SK-N-SH treated with all-trans-retinoic acid at 6 μM for 48 hours (cell line): ENCODE data around the gene SEL1L3.

Experiments
- ATAC-seq: fragments of 200-7000 bp; cut with Tn5 transposase; 3 replicates; pipeline ENCODE4 v1.9.1; 2020; ENCODE audit warnings: mild to moderate bottlenecking, moderate library complexity
- ARNTL ChIP-seq: fragments of 450-650 bp; formaldehyde crosslinking; IDR thresholded peaks from 2 replicates; pipeline ENCODE4 v1.5.0; 2020; ENCODE audit warnings: low read depth, mild to moderate bottlenecking, moderate library complexity, borderline replicate concordance
- BACH2 ChIP-seq: fragments of 250-450 bp; sonication (Bioruptor Pico); IDR thresholded peaks from 2 replicates; pipeline ENCODE4 v1.9.0; 2021; ENCODE audit warnings: mild to moderate bottlenecking, borderline replicate concordance
- CREB5 ChIP-seq: fragments of 250-450 bp; sonication (Bioruptor Pico); IDR thresholded peaks from 2 replicates; pipeline ENCODE4 v1.5.1; 2020; ENCODE audit warnings: low read depth, mild to moderate bottlenecking, moderate library complexity
- CSDC2 ChIP-seq: fragments of 250-450 bp; sonication (Bioruptor Pico); IDR thresholded peaks from 2 replicates; pipeline ENCODE4 v1.5.0; 2020; ENCODE audit warnings: mild to moderate bottlenecking, moderate library complexity
- ESRRG ChIP-seq: fragments of 250-450 bp; sonication (Bioruptor Pico); IDR thresholded peaks from 2 replicates; pipeline ENCODE4 v1.6.1; 2021; ENCODE audit warnings: mild to moderate bottlenecking
- GLIS3 ChIP-seq: fragments of 250-450 bp; sonication (Bioruptor Pico); IDR thresholded peaks from 2 replicates; pipeline ENCODE4 v1.5.0; 2020; ENCODE audit warnings: mild to moderate bottlenecking, moderate library complexity
- ISL1 ChIP-seq: fragments of 250-450 bp; sonication (Bioruptor Pico); IDR thresholded peaks from 2 replicates; pipeline ENCODE4 v2.1.2; 2022; ENCODE audit warnings: mild to moderate bottlenecking, moderate library complexity
- OSR1 ChIP-seq: fragments of 250-450 bp; sonication (Bioruptor Pico); IDR thresholded peaks from 2 replicates; pipeline ENCODE4 v1.8.0; 2022; ENCODE audit warnings: moderate library complexity, mild to moderate bottlenecking, inconsistent platforms
- PATZ1 ChIP-seq: fragments of 250-450 bp; sonication (Bioruptor Pico); IDR thresholded peaks from 2 replicates; pipeline ENCODE4 v1.8.0; 2020; ENCODE audit warnings: mild to moderate bottlenecking, moderate library complexity, borderline replicate concordance
- PPARA ChIP-seq: fragments of 250-450 bp; sonication (Bioruptor Pico); IDR thresholded peaks from 2 replicates; pipeline ENCODE4 v1.5.0; 2020; ENCODE audit warnings: mild to moderate bottlenecking, borderline replicate concordance
- SNAI2 ChIP-seq: fragments of 250-450 bp; sonication (Bioruptor Pico); IDR thresholded peaks from 2 replicates; pipeline ENCODE4 v1.5.0; 2020; ENCODE audit warnings: mild to moderate bottlenecking, moderate library complexity
- TCF4 ChIP-seq: fragments of 250-450 bp; sonication (Bioruptor Pico); IDR thresholded peaks from 2 replicates; pipeline ENCODE4 v1.8.0; 2021; ENCODE audit warnings: mild to moderate bottlenecking, moderate library complexity, borderline replicate concordance
- TOX ChIP-seq: fragments of 250-450 bp; sonication (Bioruptor Pico); IDR thresholded peaks from 2 replicates; pipeline ENCODE4 v1.8.0; 2021; ENCODE audit warnings: mild to moderate bottlenecking, moderate library complexity, borderline replicate concordance
- TSHZ2 ChIP-seq: fragments of 250-450 bp; sonication (Bioruptor Pico); IDR thresholded peaks from 2 replicates; pipeline ENCODE4 v1.5.0; 2020; ENCODE audit warnings: mild to moderate bottlenecking, moderate library complexity
- ZC3H10 ChIP-seq: fragments of 250-450 bp; sonication (Bioruptor Pico); IDR thresholded peaks from 2 replicates; pipeline ENCODE4 v1.5.1; 2021; ENCODE audit warnings: mild to moderate bottlenecking, moderate library complexity
- ZFP3 ChIP-seq: fragments of 250-450 bp; sonication (Bioruptor Pico); IDR thresholded peaks from 2 replicates; pipeline ENCODE4 v1.5.0; 2020; ENCODE audit warnings: mild to moderate bottlenecking, moderate library complexity
- ZFP30 ChIP-seq: fragments of 450-650 bp; formaldehyde crosslinking; IDR thresholded peaks from 2 replicates; pipeline ENCODE4 v1.5.0; 2022; ENCODE audit warnings: mild to moderate bottlenecking, moderate library complexity
- ZNF565 ChIP-seq: fragments of 450-650 bp; formaldehyde crosslinking; conservative IDR thresholded peaks from 2 replicates; pipeline ENCODE4 v1.5.0; 2020; ENCODE audit warnings: low read depth, mild to moderate bottlenecking, moderate library complexity
- ZNF70 ChIP-seq: fragments of 450-650 bp; formaldehyde crosslinking; IDR thresholded peaks from 2 replicates; pipeline ENCODE4 v1.5.0; 2020; ENCODE audit warnings: mild to moderate bottlenecking, moderate library complexity
- ZNF8 ChIP-seq: fragments of 450-650 bp; formaldehyde crosslinking; IDR thresholded peaks from 2 replicates; pipeline ENCODE4 v1.5.0; 2020; ENCODE audit warnings: mild to moderate bottlenecking, moderate library complexity
- TF ChIP-seq, protein P1 (sequence below): fragments of 250-450 bp; sonication (Bioruptor Pico); IDR thresholded peaks from 2 replicates; pipeline ENCODE4 v1.5.1; 2021; ENCODE audit warnings: mild to moderate bottlenecking, moderate library complexity
- TF ChIP-seq, protein P2 (sequence below): fragments of 250-450 bp; sonication (Bioruptor Pico); IDR thresholded peaks from 2 replicates; pipeline ENCODE4 v1.8.0; 2021; ENCODE audit warnings: low read depth, mild to moderate bottlenecking, moderate library complexity, borderline replicate concordance

SEL1L3 gene

DNA sequence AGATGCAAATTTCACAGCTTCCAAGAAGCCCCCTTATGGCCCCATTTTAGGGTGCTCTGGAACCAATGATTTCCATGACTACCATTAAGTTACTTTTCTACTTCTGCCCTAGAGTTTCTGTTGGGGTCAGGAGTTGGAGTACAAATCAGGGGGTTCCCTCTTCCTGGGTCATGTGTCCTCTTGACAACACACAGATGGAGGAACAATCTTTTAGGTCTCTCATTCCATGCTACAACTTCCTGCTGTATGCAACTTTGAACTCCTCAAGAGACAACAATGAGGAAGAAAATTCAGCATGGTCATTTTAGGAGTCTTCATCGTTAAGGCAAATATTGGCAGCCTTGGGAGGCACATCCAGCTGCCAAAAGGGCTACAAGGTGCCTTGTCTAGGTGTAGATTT is 79.7 kb downstream of the SEL1L3 start:
- ATAC-seq: no peak
- TF ChIP-seq, protein P1, sequence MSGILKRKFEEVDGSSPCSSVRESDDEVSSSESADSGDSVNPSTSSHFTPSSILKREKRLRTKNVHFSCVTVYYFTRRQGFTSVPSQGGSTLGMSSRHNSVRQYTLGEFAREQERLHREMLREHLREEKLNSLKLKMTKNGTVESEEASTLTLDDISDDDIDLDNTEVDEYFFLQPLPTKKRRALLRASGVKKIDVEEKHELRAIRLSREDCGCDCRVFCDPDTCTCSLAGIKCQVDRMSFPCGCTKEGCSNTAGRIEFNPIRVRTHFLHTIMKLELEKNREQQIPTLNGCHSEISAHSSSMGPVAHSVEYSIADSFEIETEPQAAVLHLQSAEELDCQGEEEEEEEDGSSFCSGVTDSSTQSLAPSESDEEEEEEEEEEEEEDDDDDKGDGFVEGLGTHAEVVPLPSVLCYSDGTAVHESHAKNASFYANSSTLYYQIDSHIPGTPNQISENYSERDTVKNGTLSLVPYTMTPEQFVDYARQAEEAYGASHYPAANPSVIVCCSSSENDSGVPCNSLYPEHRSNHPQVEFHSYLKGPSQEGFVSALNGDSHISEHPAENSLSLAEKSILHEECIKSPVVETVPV (CRISPR knock-in tag): no peak
- TF ChIP-seq BACH2 (no peak), ISL1 (no peak), SNAI2 (CRISPR knock-in tag) (no peak), GLIS3 (no peak), PPARA (CRISPR knock-in tag) (no peak), TSHZ2 (CRISPR knock-in tag) (no peak), TCF4 (CRISPR knock-in tag) (no peak), ZC3H10 (CRISPR knock-in tag) (no peak), OSR1 (CRISPR knock-in tag) (no peak), CSDC2 (CRISPR knock-in tag) (no peak), ZFP3 (no peak), ZNF565 (CRISPR knock-in tag) (no peak), CREB5 (no peak), ESRRG (CRISPR knock-in tag) (no peak), ZFP30 (CRISPR knock-in tag) (no peak), TOX (no peak), PATZ1 (CRISPR knock-in tag) (no peak), ZNF70 (CRISPR knock-in tag) (no peak)
- TF ChIP-seq, protein P2, sequence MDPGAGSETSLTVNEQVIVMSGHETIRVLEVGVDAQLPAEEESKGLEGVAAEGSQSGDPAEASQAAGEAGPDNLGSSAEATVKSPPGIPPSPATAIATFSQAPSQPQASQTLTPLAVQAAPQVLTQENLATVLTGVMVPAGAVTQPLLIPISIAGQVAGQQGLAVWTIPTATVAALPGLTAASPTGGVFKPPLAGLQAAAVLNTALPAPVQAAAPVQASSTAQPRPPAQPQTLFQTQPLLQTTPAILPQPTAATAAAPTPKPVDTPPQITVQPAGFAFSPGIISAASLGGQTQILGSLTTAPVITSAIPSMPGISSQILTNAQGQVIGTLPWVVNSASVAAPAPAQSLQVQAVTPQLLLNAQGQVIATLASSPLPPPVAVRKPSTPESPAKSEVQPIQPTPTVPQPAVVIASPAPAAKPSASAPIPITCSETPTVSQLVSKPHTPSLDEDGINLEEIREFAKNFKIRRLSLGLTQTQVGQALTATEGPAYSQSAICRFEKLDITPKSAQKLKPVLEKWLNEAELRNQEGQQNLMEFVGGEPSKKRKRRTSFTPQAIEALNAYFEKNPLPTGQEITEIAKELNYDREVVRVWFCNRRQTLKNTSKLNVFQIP (CRISPR knock-in tag): no peak

DNA sequence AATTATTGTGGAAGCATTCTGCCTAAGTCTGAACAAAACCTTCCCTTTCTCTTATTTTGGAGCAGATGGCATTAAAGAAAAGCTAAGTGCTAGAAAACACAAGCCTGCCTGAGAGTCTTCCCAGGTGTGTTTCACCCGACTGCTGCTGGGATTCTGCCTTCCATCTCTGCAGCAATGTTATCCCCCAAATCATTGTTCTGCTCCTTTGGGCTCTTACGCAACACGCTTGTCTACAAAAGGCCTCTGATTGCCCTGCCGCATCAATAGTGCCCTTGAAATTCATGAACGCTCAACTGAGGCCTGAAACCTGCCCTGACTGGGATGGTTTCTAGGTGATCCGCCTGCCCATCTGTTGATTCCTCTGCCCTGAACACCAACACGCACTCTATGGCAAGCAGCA is 80.3 kb downstream of the SEL1L3 start:
- no peak for ATAC-seq
- TF ChIP-seq ZC3H10 (CRISPR knock-in tag) (no peak), ZFP30 (CRISPR knock-in tag) (no peak)
- TF ChIP-seq, protein P2 (CRISPR knock-in tag): no peak

GRCh38 chr4:25779021-25779420 is 83.8 kb downstream of the SEL1L3 start:
- TF ChIP-seq ZNF565 (CRISPR knock-in tag): no peak
- TF ChIP-seq BACH2: no peak
- TF ChIP-seq, protein P2 (CRISPR knock-in tag): no peak
- no peak for TF ChIP-seq ZFP3
- no peak for TF ChIP-seq ZNF70 (CRISPR knock-in tag)
- no peak for TF ChIP-seq ARNTL
- no peak for TF ChIP-seq CSDC2 (CRISPR knock-in tag)
- TF ChIP-seq ZC3H10 (CRISPR knock-in tag): no peak
- TF ChIP-seq TCF4 (CRISPR knock-in tag): no peak
- TF ChIP-seq ESRRG (CRISPR knock-in tag): no peak
- no peak for TF ChIP-seq ZFP30 (CRISPR knock-in tag)
- TF ChIP-seq CREB5: no peak
- TF ChIP-seq ZNF8 (CRISPR knock-in tag): no peak

More at GRCh38 chr4:25779021-25779420, 83.8 kb downstream of the SEL1L3 start:
- no peak for ATAC-seq
